Activated CD8-positive, alpha-beta memory T cell treated with anti-CD3 and anti-CD28 coated beads, Interleukin-2, amount 50 U/mL, for 48 hours (primary cell): Measurements from ENCODE around the gene TBC1D22A.
"Not testable (repeated sequence)": the region's sequence is repeated elsewhere in the genome, so short reads cannot be mapped to it uniquely, and the experiment has no call there.

Source experiments
- DNase-seq: peaks from one replicate; pipeline ENCODE4 v3.0.0-alpha.2; 2020

TBC1D22A gene

DNA sequence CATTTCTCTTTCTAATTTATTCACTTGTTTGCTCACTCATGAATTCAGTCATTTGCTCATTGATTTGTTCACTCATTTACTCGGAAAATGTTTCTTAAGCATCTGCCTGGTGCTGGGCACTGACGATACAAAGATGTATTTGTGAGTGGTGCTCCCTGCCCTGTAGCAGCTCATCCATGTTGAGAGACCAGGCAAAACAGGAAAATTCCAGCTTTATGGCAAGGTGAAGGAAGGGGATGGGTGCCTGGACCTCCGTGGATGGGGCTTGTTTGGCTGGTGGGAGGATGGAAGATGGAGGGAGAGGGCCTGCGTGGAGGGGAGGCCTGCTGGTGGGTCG, 53.1 kb downstream of the TBC1D22A start:
- no peak for DNase-seq

DNA sequence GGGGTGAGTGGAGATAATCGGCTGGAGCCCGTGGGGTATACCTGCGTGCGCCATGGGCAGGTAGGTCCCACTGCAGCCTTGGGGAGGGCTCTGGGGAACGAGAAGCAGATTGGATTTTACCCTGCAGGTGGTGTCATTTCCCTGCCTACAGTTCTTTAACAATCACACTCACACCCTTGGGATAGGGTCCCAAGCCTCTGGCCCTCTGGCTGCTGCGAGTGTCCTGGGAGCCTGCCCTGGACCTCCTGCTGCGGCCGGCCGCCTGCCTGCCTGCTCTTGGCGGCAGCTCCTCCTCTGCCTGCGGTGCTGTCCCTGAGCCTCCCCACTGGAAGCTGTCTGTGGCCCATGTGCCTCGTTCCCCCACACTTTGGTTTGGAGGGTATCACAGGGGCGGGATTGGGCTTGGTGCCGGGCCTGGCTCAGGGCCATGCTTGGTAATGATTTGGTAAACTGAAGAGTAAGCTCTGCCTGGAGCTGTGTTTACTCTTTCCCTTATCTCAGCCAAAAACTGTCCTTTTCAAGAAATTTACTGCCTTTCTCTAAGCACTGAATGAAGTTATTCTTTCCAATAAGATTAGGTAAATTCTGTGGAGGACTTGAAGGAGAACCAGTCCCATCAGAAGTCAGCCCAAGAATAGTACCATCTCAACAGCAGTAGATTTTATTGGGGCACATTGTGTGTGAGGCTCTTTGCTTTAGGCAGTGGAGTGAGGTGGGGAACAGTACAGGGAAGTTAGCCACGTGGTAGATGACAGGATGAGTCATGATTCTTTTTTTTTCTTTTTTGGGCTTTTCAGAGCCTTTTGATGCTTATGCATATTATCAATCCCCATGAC, 53.7 kb downstream of the TBC1D22A start:
- no peak for DNase-seq

DNA sequence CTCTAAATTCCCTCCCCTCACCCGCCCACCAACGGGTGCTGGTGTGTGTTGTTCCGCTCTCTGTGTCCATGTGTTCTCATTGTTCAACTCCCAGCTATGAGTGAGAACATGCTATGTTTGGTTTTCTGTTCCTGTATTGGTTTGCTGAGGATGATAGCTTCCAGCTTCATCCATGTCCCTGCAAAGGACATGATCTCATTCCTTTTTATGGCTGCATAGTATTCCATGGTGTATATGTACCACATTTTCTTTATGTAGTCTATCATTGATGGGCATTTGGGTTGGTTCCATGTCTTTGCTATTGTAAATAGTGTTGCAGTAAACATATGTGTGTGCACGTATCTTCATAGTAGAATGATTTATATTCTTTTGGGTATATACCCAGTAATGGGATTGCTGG, 54.9 kb downstream of the TBC1D22A start:
- DNase-seq = not testable (repeated sequence)

DNA sequence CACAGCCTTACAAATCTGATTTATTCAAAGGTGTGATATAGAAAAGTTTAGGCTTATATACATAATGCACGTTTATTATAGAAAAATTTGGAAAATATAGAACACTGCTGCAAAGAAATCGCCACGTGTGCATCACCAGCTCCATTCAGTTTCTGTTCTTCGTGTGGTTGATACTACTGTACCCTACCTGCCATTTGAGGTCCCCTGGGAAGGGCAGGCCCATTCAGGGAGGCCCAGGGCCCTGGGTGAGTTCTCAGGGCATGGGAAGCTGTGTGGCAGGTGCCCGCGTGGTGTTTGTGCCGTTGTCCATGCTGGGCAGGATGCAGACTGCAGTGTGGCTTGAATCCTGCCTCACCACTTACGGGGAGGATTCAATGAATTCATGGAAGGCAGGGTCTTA, 60.8 kb downstream of the TBC1D22A start:
- DNase-seq = no peak

DNA sequence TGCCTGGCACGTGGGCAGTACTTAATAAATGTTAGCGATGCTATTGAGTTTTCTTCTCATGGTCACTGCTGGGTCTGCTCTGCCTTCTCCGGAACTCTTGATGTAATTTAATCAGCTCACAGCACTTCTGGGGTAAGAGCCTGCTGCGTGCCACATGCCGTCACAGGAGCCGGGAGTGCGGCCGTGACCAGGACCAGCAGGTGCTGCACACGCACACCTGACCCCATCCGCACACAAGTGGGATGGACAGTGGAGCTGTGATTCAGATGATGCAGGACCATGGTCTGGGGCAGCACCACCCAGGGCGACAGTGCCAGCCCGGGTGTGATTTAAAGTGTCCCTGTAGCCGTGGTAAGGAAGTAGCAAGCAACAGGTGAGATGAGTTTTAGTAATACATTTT, 61.2 kb downstream of the TBC1D22A start:
- no peak for DNase-seq

DNA sequence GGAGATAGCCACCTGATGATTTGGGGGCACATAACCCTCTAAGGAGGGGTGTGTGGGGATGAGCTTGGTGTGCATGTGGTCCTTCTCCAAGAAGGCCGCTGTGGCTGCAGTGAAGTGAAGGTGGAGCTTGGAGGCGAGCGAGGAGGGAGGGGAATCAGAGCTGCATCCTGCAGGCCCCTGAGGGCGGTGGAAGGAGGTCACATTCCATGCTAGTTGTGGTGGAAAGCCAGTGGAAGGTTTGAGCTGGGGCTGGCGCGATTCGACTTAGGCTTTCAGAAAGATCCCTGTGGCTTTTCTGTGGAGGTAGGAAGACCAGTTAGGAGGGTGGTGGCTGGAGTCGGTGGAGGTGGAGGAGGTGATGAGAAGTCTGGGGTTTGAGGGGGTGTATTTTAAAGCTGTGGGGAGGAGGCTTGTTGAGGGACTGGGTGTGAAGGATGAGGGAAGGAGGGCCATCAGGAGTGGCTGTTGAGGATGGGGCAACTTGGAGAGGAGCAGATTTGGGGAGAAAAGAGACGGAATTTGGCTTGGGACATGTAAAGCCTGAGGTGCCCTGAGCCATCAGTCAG, 62.0 kb downstream of the TBC1D22A start:
- no peak for DNase-seq

DNA sequence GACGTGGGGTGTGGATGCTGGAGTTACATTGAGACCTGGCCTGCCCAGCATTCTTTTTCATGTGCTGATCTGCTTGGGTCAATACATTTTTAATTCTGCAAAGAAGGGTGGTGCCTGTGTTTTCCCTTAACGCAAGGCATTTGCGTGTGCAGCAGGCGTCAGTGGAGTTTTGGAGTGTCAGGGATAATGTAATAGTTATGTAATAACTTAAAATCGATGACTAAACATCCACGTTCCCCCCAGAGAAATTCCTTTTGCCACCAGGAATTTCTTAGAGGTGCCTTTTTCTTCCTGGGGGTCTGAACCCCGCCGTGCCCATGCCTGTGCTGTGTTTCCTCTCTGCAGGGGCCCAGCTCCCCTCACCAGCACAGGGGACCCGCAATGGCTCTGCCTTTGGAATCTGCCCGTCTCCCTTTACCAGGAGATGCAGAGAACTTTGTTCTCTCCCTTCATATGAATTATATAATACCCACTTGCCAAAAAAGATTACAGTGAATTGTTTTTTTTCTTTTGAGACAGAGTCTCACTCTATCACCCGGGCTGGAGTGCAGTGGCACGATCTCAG, 62.6 kb downstream of the TBC1D22A start:
- no peak for DNase-seq

DNA sequence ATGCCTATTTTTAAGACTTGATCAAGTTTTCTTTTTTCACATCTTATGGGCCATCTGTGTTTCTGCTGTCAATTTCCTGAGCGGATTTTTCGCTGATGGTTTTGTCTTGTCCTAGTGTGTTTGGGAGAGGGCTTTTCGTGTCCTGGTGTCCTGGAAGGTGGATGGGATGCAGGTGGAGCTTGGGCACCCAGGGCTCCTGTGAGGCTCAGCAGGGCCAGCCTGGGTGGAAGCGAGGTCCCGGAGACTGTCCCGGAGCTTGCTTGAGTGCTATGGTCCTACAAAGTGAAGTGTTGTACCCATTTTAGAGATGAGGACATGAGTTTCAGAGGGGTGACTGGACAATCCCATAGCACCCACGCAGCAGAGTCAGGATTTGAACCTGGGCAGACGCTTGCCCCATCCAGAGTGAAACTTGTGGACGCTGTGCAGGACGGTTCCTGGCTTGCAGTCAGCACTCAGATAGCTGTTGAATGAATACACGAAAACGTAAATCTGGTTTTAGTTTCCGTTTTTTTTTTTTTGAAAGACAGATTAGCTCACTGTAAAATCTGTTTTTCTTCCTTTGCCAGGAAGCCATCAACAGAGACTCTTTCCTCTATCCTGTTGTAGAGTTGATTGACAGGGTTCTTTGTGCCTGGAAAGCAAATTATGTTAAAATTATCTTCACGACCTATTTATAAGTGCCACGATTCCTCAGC, 64.1 kb downstream of the TBC1D22A start:
- no peak for DNase-seq

GRCh38 chr22:46827136-46827780, 64.8 kb downstream of the TBC1D22A start:
- DNase-seq = no peak

DNA sequence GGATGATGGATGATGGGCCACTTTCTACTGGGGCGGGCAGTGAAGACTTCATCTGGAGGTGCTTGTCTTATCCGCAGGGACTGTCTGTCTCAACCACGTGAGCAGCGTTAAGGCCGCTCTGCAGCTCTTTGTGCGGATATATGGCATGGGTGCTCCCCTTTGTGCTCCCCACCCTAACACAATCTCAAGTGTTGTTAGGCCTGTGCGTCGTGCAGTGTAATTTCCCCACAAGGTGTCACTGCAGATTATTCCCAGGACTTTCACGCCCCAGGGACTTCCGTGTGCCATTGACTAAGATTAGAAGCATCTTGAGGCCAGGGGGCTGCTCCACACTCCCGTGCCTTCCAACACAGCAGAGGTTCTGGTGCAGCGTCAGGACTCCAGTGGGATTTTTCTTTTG, 65.3 kb downstream of the TBC1D22A start:
- DNase-seq = no peak

GRCh38 chr22:46828323-46828900, 66.0 kb downstream of the TBC1D22A start:
- DNase-seq = no peak

DNA sequence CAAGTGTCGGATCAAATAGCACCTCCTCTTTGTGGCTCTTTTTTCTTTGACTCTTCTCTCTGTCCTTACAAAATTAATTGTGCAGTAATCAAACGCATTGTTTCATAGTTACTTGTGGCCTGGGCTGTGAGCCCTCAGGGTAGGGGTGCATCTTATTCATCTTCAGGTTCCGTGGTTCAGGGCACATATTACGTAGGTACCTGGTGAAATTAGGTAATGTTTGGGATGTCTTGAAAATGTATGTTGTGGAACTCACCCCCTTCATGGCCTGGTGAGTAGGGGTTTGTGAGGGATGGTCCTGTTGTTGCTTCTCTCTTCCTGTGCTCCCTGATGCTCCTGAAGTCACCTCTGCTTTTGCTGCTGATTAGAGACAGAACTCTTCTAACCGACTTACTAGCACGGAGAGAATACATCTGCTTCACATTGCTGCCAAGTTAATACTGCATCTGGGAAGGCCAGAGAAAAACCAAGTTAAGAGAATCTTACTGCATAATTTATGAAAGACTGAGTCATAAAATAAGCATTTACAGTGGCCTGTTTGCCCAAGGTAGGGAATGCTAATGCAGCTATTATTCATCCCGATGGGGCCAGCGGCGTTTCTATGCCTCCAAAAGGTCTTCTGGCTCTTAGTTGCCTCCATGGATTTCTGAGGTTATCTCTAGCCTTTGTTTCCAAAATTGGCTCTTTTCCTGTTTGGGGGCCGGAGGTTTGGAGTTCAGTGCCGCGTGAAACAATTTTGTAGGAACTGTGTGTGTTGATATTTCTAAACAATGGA, 66.9 kb downstream of the TBC1D22A start:
- DNase-seq = no peak

DNA sequence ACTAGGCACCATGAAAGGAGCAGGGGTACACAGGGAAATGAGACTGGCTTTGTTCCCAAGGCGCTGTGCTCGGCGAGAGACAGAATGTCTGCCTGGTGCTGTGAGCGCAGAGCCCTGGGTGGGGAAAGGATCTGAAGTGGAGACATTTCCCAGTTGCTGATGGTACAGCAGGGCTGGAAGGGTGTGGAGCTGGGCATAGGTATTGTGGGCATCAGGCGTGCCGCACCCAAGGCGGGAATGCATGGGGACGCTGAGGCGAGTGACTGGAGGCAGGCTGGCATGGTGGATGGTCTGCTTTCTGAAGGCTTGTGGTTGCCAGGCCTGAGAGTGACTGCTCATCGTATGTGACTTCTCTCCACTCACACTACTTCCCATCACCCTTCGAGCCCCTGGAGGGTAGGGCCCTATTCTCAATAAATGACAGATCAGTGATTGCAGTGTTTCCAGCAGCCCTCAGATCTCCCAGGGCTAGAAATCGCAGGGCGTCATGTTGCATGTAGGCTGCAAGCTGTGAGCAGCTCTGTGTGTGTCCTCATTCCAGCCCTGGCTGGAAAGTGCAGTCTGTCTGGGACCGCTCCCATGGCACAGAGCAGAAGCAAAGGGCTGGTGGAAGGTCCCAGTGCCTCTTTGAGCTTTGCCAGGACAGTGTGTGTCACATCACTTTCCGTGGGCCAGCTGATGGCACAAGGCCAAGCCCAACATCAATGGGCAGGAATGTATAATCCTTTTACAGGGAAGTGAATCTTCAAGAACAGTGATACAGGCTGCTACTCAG, 67.7 kb downstream of the TBC1D22A start:
- DNase-seq = no peak

- DNase-seq = no peak
Measured at GRCh38 chr22:46830841-46831240, 68.4 kb downstream of the TBC1D22A start.

- no peak for DNase-seq
Measured at GRCh38 chr22:46833228-46833627, 70.8 kb downstream of the TBC1D22A start.

DNA sequence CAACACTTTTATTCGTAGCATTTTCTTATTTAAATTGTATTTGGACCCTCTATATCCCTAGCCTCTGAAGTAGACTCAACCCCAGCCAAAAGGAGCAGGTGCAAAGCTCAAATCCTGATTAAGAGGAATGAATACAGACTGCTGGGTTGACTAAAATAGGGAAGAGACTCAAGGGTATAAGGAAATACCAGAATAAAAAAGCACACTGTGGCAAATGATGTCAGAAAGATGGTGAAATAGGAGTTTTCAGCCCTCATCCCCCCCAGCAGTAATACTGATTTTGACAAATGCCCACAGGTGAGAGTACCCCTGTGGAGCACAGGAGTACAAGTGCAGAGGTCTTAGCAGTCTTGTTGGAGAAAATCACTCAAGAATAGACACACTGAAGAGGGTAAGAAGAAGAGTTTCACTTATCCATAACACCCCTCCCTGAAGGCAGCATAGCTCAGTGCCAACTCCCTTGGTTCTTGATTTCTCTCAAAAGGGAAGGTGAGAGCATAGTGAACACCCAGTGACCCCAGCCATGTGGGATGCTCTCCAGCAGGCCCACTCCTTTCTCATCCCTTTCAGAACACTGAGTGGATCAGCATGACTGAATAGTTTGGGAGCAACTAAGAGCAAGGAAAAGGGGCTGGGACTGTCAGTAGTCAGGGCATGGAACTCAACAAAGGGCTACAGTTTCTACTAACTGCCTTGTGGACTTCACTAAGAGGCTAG, 71.7 kb downstream of the TBC1D22A start:
- DNase-seq = no peak

DNA sequence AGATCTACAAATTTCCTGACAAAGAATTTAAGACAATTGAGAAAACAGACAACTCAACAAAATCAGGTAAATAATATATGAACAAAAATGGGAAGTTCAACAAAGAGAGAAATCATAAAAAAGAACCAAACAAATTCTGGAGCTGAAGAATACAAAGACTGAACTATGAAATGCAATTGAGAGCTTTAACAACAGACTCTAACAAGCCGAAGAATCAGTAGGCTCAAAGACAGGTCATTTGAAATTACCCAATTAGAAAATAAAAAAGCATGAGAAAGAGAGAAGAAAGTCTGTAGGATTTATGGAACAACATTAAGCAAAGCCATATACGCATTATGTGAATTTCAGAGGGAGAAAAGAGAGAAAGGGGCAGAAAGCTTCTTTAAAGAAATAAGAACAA, 72.8 kb downstream of the TBC1D22A start:
- DNase-seq = no peak

DNA sequence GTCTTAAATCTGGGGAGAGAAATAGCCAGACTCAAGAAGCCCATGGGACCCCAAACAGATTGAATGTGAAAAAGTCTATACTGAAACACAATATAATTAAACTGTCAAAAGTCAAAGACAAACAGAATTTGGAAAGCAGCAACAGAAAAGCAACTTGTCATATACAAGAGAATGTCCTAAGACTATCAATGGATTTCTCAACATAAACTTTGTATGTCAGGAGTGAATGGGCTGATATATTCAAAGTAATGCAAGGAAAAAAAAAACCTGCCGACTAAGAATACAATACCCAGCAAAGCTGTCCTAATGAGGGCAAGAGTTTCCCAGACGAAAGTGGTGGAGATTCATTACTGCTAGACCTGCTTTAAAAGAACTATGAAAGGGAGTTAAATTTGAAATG, 73.2 kb downstream of the TBC1D22A start:
- DNase-seq = no peak

DNA sequence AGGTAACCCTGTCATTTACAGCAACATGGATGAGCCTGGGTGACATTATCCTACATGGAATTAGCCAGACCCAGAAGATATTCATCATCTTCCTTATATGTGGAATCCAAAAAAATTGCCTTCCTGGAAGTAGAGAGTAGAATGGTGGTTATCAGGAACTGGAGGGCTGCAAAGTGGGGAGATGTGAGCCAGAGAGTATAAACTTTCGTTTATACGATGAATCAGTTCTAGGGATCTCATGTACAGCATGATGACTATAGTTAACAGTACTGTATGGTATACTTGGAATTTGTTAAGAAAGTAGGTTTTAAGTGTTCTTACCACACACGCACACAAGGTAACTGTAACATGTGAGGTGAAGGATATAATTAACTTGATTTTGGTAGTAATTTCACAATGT, 79.1 kb downstream of the TBC1D22A start:
- DNase-seq = no peak

GRCh38 chr22:46842606-46843005, 80.2 kb downstream of the TBC1D22A start:
- no peak for DNase-seq

DNA sequence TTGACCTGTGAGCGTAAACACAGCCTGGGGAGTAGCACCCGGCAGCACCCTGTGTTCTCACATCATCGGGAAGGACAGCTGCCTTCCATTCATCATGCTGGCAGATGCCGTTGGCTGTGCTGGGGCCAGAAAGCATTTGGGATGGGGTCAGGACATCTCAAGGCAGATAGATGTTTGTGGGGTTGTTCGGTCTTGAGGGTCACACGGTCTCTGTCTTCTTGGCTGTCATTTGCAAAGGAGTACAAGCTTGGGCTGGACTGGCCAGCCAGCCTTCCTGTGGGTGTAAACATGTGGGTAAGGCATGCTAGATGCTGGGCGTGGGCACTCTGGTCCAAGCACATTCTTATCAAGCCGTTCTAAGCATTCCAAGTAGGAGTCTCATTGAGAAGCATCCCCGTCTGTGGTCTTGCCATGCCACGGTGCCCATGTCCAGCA, 81.4 kb downstream of the TBC1D22A start:
- no peak for DNase-seq
